ENCODE data around the gene SIK2. TPM values are rescaled to one million over a fixed set of nuclear protein-coding genes. Genes with fewer than 3 reads are reported as not detected.
A peak's percentile ranks its signal among the peaks of the same experiment; 100 is the strongest.

The SIK2 gene
- total and polyA plus RNA-seq, 4 donors = 7.2 to 31.8 (median 17.3) TPM

DNA sequence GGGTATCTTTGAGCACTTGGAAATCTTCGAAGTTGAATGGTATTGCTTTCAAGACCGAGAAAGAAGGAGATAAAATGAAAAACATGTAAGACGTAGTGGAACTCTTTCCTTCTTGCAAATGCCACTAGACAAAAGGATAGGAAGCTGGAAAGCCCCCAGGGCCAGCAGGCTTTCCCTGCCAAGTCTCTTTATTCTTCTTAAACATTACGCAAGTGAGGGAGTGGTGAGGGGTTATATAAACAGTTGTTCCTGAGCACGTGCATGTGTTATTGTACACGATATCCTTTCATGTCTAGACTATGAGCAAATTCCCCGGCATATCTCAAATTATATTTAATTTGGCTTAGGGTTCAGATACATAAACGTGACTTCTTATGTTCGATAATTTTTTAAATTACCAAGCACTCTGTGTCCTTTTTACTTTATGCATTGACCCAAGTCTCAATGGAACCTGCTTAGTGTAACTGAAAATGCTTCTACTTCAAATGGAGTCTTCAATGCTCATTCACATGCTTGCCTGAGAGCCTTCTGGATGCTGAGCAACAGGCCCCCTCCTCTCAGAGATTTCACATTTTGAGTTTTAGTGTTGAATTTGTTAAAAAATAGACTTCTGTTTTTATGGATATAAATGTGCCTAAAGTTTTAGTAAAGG lies 104.9 kb downstream of the SIK2 start:
- no peak overlapping the region for H3K4me3 ChIP-seq
- no peaks in the 10 kb centered on the region for H3K9me3 ChIP-seq (ENCODE audit: control insufficient read depth in 4 of 4, insufficient read depth in 3 of 4, low read length in 3 of 4)
- ATAC-seq (ENCODE audit: insufficient read depth, low FRiP score) (peak; percentile 58), DNase-seq (peak; percentile 87 to 96 (median 95))
- peaks cover 23 to 53% (median 29%) of the 10 kb centered on the region in 4 donors for H3K36me3 ChIP-seq (ENCODE audit: control insufficient read depth in 4 of 4, insufficient read depth in 4 of 4, low read length in 4 of 4)
- H3K27ac ChIP-seq (ENCODE audit: low read depth in 1 of 2, low read length in 1 of 2) = no peak overlapping the region
- no peaks in the 10 kb centered on the region for H3K27me3 ChIP-seq (ENCODE audit: control insufficient read depth in 3 of 3, insufficient read depth in 3 of 3, low read length in 2 of 3)
- TF ChIP-seq, protein P1, sequence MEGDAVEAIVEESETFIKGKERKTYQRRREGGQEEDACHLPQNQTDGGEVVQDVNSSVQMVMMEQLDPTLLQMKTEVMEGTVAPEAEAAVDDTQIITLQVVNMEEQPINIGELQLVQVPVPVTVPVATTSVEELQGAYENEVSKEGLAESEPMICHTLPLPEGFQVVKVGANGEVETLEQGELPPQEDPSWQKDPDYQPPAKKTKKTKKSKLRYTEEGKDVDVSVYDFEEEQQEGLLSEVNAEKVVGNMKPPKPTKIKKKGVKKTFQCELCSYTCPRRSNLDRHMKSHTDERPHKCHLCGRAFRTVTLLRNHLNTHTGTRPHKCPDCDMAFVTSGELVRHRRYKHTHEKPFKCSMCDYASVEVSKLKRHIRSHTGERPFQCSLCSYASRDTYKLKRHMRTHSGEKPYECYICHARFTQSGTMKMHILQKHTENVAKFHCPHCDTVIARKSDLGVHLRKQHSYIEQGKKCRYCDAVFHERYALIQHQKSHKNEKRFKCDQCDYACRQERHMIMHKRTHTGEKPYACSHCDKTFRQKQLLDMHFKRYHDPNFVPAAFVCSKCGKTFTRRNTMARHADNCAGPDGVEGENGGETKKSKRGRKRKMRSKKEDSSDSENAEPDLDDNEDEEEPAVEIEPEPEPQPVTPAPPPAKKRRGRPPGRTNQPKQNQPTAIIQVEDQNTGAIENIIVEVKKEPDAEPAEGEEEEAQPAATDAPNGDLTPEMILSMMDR (IDR thresholded peaks at IDR 0.05; ENCODE audit: control extremely low read depth, extremely low read depth) = no peak
- peak overlapping the region in 1 of 2 donors; percentile 26 for H3K9ac ChIP-seq (ENCODE audit: insufficient read depth in 1 of 2, low read length in 2 of 2)
- 33 to 68% methylated on average over 9 of the region's 9 CpGs for WGBS, 2 donors
- H3K4me1 ChIP-seq (ENCODE audit: control insufficient read depth in 5 of 5, insufficient read depth in 5 of 5, low read length in 5 of 5) = peaks cover under 1 to 17% (median 6%) of the 10 kb centered on the region in 5 donors

DNA sequence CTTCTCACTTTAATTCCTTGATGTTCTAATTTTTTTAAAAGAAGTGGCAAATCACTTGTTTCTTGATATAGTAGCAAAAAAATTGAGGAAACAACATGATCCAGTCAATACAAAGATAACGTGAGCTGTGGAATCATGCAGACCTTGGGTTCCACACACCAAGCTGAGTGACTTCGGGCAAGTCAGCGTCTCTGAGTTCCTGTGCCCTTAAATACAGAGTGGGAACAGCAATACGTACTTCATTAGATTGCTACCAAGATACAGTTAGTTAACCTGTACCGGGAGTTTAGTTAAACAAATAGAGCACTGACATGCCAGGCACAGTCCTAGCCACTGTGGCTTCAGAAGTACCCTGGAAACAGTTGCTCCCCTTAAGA lies 105.4 kb downstream of the SIK2 start:
- DNase-seq (no peak), ATAC-seq (ENCODE audit: insufficient read depth, low FRiP score) (no peak)
- Histone ChIP-seq H3K27me3 (ENCODE audit: control insufficient read depth in 3 of 3, insufficient read depth in 3 of 3, low read length in 2 of 3) (no peaks in the 10 kb centered on the region), H3K9ac (ENCODE audit: insufficient read depth in 1 of 2, low read length in 2 of 2) (no peak overlapping the region), H3K9me3 (ENCODE audit: control insufficient read depth in 4 of 4, insufficient read depth in 3 of 4, low read length in 3 of 4) (no peaks in the 10 kb centered on the region), H3K4me1 (ENCODE audit: control insufficient read depth in 5 of 5, insufficient read depth in 5 of 5, low read length in 5 of 5) (peaks cover 0 to 17% (median 6%) of the 10 kb centered on the region in 5 donors), H3K4me3 (no peak overlapping the region), H3K27ac (ENCODE audit: low read depth in 1 of 2, low read length in 1 of 2) (no peak overlapping the region), H3K36me3 (ENCODE audit: control insufficient read depth in 4 of 4, insufficient read depth in 4 of 4, low read length in 4 of 4) (peaks cover 23 to 55% (median 31%) of the 10 kb centered on the region in 4 donors)
- 82 to 88% methylated on average over 5 of the region's 5 CpGs for WGBS, 2 donors
- TF ChIP-seq, protein P1 (IDR thresholded peaks at IDR 0.05; ENCODE audit: control extremely low read depth, extremely low read depth) = no peak

DNA sequence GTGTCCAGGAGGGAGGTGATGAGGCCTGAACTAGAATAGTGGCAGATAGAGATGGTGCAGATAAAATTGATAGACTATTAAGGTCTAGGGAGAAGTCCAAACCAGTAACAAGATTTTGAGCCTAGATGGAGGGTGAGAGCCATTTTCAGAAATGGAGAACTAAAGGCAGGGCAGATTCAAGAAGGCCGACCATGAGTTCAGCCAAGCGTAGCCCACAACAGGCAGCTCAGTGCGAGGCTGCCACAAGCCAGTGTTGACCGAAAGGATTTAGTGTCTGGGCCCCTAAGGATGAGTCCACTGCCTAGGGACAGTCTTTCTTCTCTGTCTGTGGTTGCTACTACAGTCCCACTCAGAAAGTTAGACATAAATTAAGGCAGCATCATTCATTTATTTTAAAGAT lies 112.3 kb downstream of the SIK2 start:
- H3K4me3 ChIP-seq = no peak overlapping the region
- WGBS, 2 donors = 86 to 97% methylated on average over 4 of the region's 4 CpGs
- no peaks in the 10 kb centered on the region for H3K27me3 ChIP-seq (ENCODE audit: control insufficient read depth in 3 of 3, insufficient read depth in 3 of 3, low read length in 2 of 3)
- ATAC-seq (ENCODE audit: insufficient read depth, low FRiP score) (no peak), DNase-seq (no peak)
- H3K9ac ChIP-seq (ENCODE audit: insufficient read depth in 1 of 2, low read length in 2 of 2) = no peak overlapping the region
- H3K36me3 ChIP-seq (ENCODE audit: control insufficient read depth in 4 of 4, insufficient read depth in 4 of 4, low read length in 4 of 4) = peaks cover 10 to 43% (median 22%) of the 10 kb centered on the region in 4 donors
- peaks cover 0 to 4% (median 0%) of the 10 kb centered on the region in 5 donors for H3K4me1 ChIP-seq (ENCODE audit: control insufficient read depth in 5 of 5, insufficient read depth in 5 of 5, low read length in 5 of 5)
- TF ChIP-seq, protein P1 (IDR thresholded peaks at IDR 0.05; ENCODE audit: control extremely low read depth, extremely low read depth) = no peak
- no peak overlapping the region for H3K27ac ChIP-seq (ENCODE audit: low read depth in 1 of 2, low read length in 1 of 2)
- no peaks in the 10 kb centered on the region for H3K9me3 ChIP-seq (ENCODE audit: control insufficient read depth in 4 of 4, insufficient read depth in 3 of 4, low read length in 3 of 4)
